ENCODE measurements around the gene DSTN. TPM values are rescaled to one million over a fixed set of nuclear protein-coding genes. Genes with fewer than 3 reads are reported as not detected.
"Not testable (repeated sequence)": the region's sequence is repeated elsewhere in the genome, so short reads cannot be mapped to it uniquely, and the experiment has no call there.

Gene DSTN
- total RNA-seq, 1 donor from 2014 or later: 165 TPM

- peak; percentile 83 for DNase-seq (ENCODE audit: low spot score)
Measured at GRCh38 chr20:17647391-17648314, 77.8 kb downstream of the DSTN start.

GRCh38 chr20:17648315-17648646, 78.4 kb downstream of the DSTN start:
- peak; percentile 90 for DNase-seq (ENCODE audit: low spot score)

- peak; percentile 87 for DNase-seq (ENCODE audit: low spot score)
Measured at GRCh38 chr20:17648791-17649730, 79.2 kb downstream of the DSTN start.

GRCh38 chr20:17650301-17651128, 80.6 kb downstream of the DSTN start:
- peak; percentile 87 for DNase-seq (ENCODE audit: low spot score)

- DNase-seq (ENCODE audit: low spot score): no peak
Measured at GRCh38 chr20:17651129-17651759, 81.4 kb downstream of the DSTN start.

DNA sequence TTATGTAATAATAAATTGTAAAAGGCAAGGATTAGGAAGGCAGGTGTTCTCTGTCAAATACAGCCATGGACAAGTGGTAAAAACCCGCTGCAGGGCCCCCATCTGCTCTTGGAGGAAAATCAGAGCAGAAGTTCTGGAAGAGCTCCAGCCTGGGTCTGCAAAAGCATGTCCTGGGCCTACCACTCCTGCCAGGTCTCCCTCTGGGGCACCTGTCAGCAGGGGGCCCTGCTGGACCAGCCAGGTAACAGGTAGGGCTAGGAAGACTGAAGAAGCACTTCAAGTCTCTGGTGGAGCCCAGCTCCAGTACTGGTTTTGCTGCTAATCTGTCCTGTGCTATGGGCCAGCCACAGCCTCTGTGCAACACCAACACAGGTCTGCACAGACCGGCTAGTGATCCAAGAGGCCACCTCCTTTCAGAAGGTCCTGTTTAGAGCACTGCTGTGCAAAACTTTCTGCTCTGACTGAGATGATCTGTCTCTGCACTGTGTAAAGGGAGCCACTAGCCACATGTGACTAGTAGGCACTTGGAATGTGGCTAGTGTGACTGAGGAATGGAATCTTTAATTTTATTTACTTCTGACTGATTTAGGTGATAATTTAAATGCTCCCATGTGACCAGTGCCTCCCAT, 82.0 kb downstream of the DSTN start:
- peak; percentile 65 for DNase-seq (ENCODE audit: low spot score)

- peak; percentile 87 for DNase-seq (ENCODE audit: low spot score)
Measured at GRCh38 chr20:17652411-17652810, 82.5 kb downstream of the DSTN start.

- DNase-seq (ENCODE audit: low spot score): peak; percentile 83
Measured at GRCh38 chr20:17653835-17654648, 84.2 kb downstream of the DSTN start.

DNA sequence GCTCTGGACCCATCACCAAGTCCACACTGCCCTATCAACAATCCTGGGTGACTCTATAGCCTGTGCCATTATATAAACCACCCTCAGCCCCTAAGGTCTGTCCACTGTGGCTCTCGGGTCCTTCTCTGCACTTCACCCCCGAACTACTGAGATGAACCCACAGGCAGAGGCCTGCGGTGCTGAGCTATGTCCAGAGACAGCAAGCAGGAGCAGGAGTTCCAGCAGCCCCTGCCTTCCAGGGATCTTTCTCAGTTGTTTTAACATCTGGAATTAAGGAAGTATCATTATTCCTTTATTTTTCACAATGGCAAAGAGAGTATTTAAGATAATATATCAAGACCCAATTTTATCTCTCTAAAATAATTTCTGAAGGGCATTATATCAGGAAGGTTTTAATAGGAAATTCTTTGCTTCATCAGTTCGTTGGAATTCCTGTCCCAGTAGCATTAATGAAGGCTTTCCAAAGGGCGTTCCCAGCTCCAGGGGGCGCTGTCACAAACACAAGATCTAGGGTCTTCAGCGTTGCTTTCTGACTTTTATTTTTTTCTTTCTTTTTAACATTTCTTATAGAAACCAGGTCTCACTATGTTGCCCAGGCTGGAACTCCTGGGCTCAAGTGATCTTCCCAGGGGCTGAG, 84.9 kb downstream of the DSTN start:
- peak; percentile 74 for DNase-seq (ENCODE audit: low spot score)

DNA sequence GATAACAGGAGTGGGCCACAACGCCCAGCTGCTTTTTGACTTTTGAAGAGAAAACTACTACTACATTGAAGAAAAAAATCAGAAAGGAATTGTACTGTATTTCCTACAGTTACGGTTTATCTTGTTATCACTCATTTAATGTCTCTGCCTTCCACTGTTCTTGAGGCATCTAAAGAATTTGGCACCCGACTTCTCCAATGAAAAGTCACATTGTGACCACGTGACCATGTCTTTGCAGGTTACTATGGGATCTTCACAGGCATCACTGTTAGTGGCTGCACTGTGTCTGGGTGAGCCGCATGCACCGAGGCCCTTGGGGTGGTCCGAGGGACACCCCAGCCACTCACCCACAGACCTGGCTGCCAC, 85.4 kb downstream of the DSTN start:
- DNase-seq (ENCODE audit: low spot score): no peak

- DNase-seq (ENCODE audit: low spot score): no peak
Measured at GRCh38 chr20:17655865-17656479, 86.1 kb downstream of the DSTN start.

GRCh38 chr20:17657079-17657825, 87.4 kb downstream of the DSTN start:
- DNase-seq (ENCODE audit: low spot score): peak; percentile 83

DNA sequence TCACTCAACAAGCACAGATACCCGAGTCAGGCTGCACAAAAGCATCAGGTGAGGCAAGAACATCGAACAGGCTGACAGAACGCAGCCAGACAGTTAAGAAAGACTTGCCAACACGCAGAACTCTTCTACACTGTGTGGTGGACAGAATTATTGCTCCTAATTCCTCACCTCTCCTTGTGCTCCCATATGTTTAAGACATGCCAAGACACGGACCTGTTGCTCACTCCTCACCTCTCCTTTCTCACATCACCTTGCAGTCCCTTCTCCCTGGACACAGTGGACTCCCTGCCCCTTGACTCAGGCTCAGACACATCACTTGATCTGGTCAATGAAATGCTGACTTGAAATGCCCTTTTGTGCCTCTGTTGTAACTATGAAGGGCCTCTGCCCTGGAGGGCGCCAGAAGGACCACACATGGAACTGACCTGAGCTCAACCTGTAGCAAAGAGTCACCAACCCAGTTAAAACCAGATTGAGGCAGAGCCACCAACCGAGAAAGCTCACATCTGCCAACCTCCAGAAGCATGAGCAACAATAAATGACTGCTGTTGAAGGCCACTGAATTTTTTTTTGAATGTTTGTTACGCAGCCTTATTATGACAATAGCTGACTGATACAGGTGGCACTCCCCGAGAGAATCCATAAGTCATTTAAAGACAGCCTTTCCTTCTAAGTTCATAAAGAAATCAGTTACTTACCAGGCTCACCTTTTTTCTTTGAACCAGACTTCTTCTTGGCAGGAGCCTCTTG, 88.2 kb downstream of the DSTN start:
- DNase-seq (ENCODE audit: low spot score): no peak

GRCh38 chr20:17658648-17658993, 88.7 kb downstream of the DSTN start:
- peak; percentile 43 for DNase-seq (ENCODE audit: low spot score)

GRCh38 chr20:17659344-17659743, 89.5 kb downstream of the DSTN start:
- DNase-seq (ENCODE audit: low spot score): not testable (repeated sequence)

All from mesenteric fat pad (tissue), 1 donor.